ENCODE measurements around the gene UPK3BL1.
"Not testable (repeated sequence)": the region's sequence is repeated elsewhere in the genome, so short reads cannot be mapped to it uniquely, and the experiment has no call there.

DNA sequence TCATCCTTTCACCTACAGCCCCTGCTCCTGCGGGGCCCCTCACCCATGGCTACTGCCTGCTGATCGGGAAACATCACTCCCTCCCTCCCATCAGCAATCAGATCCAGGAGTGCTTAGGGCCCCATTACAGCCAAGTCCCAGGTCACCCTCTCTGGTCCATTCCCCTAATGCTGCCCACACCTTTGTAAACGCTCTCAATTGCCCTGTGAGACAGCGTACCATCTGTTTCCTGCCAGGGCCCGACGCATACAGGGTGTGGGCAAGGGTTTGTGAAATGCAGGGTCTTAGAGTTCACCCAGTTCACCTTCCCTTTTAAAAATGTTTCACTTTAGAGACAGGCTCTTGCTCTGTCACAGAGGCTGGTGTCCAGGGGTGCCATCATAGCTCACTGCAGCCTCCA, 8.3 kb downstream of the UPK3BL1 start:
- not testable (repeated sequence) for TF ChIP-seq CTCF, POLR2AphosphoS5, POLR2A (IDR thresholded peaks at IDR 0.05)

Data from prostate gland (tissue), 2 donors.